Ishikawa (cell line): ENCODE measurements around the gene ACAP2.

ENCODE experiments used
- CEBPB ChIP-seq: IDR thresholded peaks from 2 replicates; pipeline ENCODE4 v1.6.1; 2012
- CREB1 ChIP-seq: IDR thresholded peaks from 2 replicates; pipeline ENCODE4 v1.6.1; 2012; ENCODE audit warnings: low read depth
- EGR1 ChIP-seq: IDR thresholded peaks from 2 replicates; pipeline ENCODE4 v1.6.1; 2012
- EP300 ChIP-seq: IDR thresholded peaks from 2 replicates; pipeline ENCODE4 v1.6.1; 2012; ENCODE audit warnings: borderline replicate concordance
- FOXM1 ChIP-seq: IDR thresholded peaks from 2 replicates; pipeline ENCODE4 v1.6.1; 2012; ENCODE audit warnings: low read depth, borderline replicate concordance
- RAD21 ChIP-seq: IDR thresholded peaks from 2 replicates; pipeline ENCODE4 v1.6.1; 2012; ENCODE audit warnings: low read depth
- REST ChIP-seq: IDR thresholded peaks from 2 replicates; pipeline ENCODE4 v1.6.1; 2012; ENCODE audit warnings: low read depth, mild to moderate bottlenecking
- TCF12 ChIP-seq: IDR thresholded peaks from 2 replicates; pipeline ENCODE4 v1.6.1; 2012; ENCODE audit warnings: low read depth
- TEAD4 ChIP-seq: IDR thresholded peaks from 2 replicates; pipeline ENCODE4 v1.6.1; 2012
- YY1 ChIP-seq: IDR thresholded peaks from 2 replicates; pipeline ENCODE4 v1.6.1; 2012; ENCODE audit warnings: low read depth
- ZBTB7A ChIP-seq: IDR thresholded peaks from 2 replicates; pipeline ENCODE4 v1.6.1; 2012; ENCODE audit warnings: low read depth
- TF ChIP-seq, protein P1 (sequence below): IDR thresholded peaks from 2 replicates; pipeline ENCODE4 v1.6.1; 2012

GRCh38 chr3:195258449-195259153, 184.2 kb downstream of the ACAP2 start:
- TF ChIP-seq EP300 (no peak), CEBPB (no peak), EGR1 (no peak), FOXM1 (no peak), YY1 (no peak), CREB1 (no peak), REST (no peak), TEAD4 (no peak), ZBTB7A (no peak), TCF12 (no peak), RAD21 (0 out of 2 replicates have a peak, but pooled peaks have one; percentile 6)
- TF ChIP-seq, protein P1, sequence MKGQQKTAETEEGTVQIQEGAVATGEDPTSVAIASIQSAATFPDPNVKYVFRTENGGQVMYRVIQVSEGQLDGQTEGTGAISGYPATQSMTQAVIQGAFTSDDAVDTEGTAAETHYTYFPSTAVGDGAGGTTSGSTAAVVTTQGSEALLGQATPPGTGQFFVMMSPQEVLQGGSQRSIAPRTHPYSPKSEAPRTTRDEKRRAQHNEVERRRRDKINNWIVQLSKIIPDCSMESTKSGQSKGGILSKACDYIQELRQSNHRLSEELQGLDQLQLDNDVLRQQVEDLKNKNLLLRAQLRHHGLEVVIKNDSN, result no peak
